Astrocyte (in vitro differentiated cells and primary cell): ENCODE results near the gene AFAP1L2.

Experiments
- CTCF ChIP-seq: IDR thresholded peaks from 2 replicates; pipeline ENCODE4 v1.5.1; 2011; ENCODE audit warnings: low read depth, mild to moderate bottlenecking, inconsistent platforms, low read length, moderate library complexity; ENCODE audit not compliant: insufficient read depth
- EZH2 ChIP-seq: IDR thresholded peaks from 2 replicates; pipeline ENCODE4 v1.6.1; 2012; ENCODE audit warnings: mild to moderate bottlenecking, low read length, inconsistent platforms; ENCODE audit not compliant: insufficient read depth

- TF ChIP-seq CTCF (no peak), EZH2 (no peak)
Measured at GRCh38 chr10:114271779-114272167, 132.5 kb downstream of the AFAP1L2 start.
